IPS-NIHi7 (cell line): ENCODE measurements around the gene TRAF3.
A peak's percentile ranks its signal among the peaks of the same experiment; 100 is the strongest.
"Not testable (repeated sequence)": the region's sequence is repeated elsewhere in the genome, so short reads cannot be mapped to it uniquely, and the experiment has no call there.

Experiments used
- DNase-seq: peaks from one replicate; pipeline ENCODE4 v3.0.0; 2012; ENCODE audit warnings: mixed read lengths; ENCODE audit errors: extremely low spot score

Gene TRAF3

GRCh38 chr14:102866982-102867761 is 89.9 kb downstream of the TRAF3 start:
- no peak for DNase-seq

GRCh38 chr14:102867826-102868580 is 90.8 kb downstream of the TRAF3 start:
- DNase-seq = no peak

GRCh38 chr14:102868956-102869547 is 91.8 kb downstream of the TRAF3 start:
- DNase-seq = no peak

GRCh38 chr14:102870246-102870645 is 93.0 kb downstream of the TRAF3 start:
- no peak for DNase-seq

- no peak for DNase-seq
Observed at GRCh38 chr14:102870994-102871831, 94.0 kb downstream of the TRAF3 start.

GRCh38 chr14:102872020-102872419 is 94.8 kb downstream of the TRAF3 start:
- no peak for DNase-seq

DNA sequence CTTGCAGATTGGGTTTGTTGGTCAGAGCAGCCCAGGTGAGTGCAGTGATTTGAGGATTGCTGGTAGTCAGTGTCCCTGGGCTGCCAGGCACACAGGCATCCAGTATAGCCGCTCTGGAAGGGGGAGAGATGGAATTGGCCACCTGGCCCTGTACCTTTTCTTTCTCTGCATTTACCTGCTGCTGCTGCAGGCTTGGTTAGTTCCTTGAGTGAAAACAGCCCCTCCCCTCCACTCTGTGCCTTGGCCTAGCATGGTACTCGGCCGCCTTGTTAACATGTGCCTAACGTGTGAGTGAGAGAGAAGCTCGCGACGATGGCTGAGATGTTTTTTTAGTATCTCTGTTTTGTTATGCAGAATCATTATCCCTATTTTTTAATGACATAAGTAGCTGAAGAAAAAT is 95.9 kb downstream of the TRAF3 start:
- DNase-seq = no peak

GRCh38 chr14:102873546-102874061 is 96.4 kb downstream of the TRAF3 start:
- DNase-seq = no peak

GRCh38 chr14:102875652-102876051 is 98.4 kb downstream of the TRAF3 start:
- DNase-seq = no peak

- not testable (repeated sequence) for DNase-seq
Observed at GRCh38 chr14:102877511-102877910, 100.3 kb downstream of the TRAF3 start.

GRCh38 chr14:102878174-102878969 is 101.1 kb downstream of the TRAF3 start:
- DNase-seq = peak; percentile 53

GRCh38 chr14:102878970-102879460 is 101.8 kb downstream of the TRAF3 start:
- DNase-seq = no peak

- no peak for DNase-seq
Observed at GRCh38 chr14:102882226-102882906, 105.1 kb downstream of the TRAF3 start.

GRCh38 chr14:102883089-102883541 is 105.9 kb downstream of the TRAF3 start:
- no peak for DNase-seq

- DNase-seq = no peak
Observed at GRCh38 chr14:102883554-102883953, 106.3 kb downstream of the TRAF3 start.

- DNase-seq = no peak
Observed at GRCh38 chr14:102885737-102886447, 108.6 kb downstream of the TRAF3 start.

DNA sequence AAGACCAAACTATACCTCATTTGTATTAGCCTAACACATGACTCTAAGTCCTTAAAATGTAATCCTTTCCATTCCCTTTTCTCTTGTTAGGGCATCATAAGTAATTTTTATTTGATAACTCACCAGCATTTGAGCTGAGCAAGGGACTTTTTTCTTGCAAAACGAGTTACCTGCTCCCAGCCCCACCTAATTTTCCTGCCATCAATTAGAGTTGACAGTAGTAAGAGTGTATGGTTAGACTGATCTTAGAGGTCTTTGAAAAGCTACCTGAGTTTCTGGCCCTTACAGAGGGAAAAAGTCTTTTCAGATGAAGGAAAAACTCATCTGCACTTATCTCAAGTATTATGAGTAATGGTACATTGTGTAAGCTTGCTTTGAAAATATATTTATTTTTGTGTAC is 111.5 kb downstream of the TRAF3 start:
- no peak for DNase-seq

GRCh38 chr14:102889615-102890014 is 112.4 kb downstream of the TRAF3 start:
- no peak for DNase-seq

DNA sequence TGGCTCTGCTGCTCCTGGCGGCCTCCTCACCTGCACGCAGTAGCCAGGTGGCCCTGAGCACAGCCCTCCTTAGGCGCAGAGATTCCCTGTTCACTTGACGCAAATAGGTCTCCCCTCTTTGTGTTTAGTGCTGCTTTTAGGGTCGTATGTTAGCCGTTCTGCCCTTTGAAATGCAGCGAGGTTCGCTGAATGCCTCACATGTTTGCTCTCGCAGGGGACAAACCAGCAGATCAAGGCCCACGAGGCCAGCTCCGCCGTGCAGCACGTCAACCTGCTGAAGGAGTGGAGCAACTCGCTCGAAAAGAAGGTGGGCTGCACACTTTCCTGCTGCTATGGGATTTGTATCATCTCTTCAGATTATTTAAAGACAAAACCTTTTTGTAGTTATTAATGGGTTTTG is 113.9 kb downstream of the TRAF3 start:
- no peak for DNase-seq
